RPMI7951 (cell line): Measurements from ENCODE around the gene PGK1. TPM values are rescaled to one million over a fixed set of nuclear protein-coding genes. Genes with fewer than 3 reads are reported as not detected.
"Not testable (repeated sequence)": the region's sequence is repeated elsewhere in the genome, so short reads cannot be mapped to it uniquely, and the experiment has no call there.

Experiments used
- DNase-seq: peaks from one replicate; pipeline ENCODE4 v3.0.0-alpha.2; 2012; ENCODE audit warnings: low read depth
- total RNA-seq: library from RNA; depleted of rRNA; stranded (reverse); fragments of >200 nt; shearing (Covaris generic); gene quantifications from 2 replicates; pipeline ENCODE4 v1.2.3, GENCODE V29; 2014

Gene PGK1
- total RNA-seq, 1 experiment from 2014 or later = 1,280 TPM

DNA sequence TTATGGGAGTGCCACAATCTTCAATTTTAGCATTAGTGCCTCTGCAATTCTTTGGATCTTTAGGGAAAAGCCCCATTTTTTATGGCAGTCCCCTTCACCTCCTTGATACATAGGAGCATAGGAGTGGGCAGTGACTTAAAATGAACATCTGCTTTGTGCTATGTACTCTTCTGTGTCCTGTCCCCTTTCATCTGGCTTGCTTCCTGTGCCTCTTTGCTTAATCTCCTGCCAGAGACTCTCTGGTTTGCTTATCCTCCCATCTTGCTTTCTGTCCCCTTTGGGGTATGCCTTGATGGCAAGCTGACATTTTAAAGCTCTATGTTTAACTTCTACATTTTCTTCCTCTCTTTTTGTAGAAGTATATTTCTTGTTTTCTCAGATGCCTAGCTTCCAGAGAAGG is 12.3 kb downstream of the PGK1 start:
- no peak for DNase-seq

DNA sequence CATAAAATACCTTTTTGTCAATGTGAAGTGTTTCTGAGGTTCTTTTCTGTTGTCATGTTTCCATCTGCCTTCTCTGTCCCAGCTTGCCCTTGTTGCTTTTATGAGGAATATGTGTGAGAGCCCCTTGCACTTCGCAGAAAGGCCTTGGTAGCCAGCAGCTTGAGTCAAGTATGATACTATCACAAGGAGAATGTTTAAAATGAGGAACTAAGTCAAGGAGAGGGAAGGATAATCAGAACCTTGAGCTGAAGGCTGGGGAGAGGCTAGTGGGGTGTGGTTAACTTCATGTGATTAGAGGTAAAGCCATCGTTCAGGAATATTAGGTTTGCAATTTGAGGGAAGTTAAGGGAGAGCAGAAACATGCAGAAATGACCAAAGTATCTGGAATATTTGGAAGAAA is 12.7 kb downstream of the PGK1 start:
- no peak for DNase-seq

DNA sequence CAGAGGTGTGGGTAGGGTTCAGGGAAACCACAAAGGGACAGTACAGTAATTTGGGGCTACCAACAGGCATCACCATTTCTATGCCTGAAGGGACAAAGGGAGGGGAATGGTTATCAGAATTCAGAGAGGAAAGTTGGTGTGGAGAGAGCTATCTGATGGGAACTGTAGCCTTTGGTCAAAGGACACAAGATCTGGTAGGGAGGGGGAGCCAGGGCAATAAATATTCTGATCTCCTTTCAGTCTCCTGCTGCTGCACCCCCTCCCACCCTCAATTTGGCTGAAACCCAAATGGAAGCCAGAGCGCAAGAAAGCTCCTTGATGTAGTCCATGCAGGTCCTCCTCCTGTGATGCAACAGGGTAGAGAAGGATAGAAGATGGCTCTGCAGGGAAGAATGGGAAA is 14.6 kb downstream of the PGK1 start:
- DNase-seq = no peak

DNA sequence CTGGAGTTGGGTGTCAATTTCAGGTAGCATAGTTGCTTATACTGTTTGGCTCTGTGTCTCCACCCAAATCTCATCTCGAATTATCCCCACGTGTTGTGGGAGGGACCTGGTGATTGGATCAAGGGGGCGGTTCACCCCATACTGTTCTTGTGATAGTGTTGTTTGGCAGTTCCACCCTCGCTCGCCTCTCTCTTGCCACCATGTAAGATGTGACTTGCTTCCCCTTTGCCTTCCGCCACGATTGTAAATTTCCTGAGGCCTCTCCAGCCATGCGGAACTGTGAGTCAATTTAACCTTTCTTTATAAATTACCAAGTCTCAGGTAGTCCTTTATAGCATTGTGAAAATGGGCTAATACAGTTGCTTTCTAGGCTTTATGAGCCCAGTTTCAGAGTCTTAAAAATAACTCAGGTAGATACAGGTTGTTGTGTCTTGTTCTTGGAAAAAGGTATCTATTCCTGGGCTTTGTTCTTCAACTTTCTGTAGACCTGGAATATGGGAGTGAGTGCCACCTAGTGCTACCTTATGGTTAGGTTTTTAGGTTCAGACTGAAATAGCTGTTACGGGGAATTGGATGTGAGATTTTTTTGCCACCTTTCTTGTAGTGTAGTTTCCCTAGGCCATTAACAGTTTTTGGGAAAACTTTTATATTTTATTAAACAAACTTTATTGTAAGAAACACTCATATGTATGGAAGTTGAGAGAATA is 15.6 kb downstream of the PGK1 start:
- no peak for DNase-seq

DNA sequence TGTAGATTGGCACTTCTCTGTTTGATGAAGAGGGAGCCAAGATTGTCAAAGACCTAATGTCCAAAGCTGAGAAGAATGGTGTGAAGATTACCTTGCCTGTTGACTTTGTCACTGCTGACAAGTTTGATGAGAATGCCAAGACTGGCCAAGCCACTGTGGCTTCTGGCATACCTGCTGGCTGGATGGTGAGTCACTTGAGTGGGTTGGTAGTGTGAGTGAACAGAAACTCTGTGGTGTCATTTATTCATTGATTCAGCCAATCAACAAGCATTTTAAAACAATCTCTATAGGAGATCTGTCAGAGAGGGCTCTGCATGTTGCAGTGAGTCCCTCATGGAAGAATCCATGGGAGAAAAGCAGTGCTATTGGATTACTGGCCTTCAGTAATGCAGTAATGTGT is 19.1 kb downstream of the PGK1 start:
- peak; percentile 62 for DNase-seq

DNA sequence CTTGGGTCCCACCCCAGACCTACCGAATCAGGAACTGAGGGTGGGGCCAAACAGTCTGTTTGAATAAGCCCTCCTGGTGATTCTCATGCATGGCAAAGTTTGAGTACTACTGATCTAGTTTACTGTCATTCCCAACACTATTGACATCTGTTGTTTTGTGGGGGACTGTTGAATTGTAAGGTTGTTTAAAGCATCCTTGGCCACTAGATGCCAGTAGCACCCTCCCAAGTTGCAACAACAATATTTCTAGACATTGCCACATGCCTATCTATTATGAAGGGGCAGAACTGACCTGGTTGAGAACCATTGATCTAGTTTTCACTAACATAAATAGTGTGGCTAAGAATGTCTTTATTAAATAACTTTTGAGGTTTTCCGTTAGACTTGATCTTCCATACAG is 20.3 kb downstream of the PGK1 start:
- DNase-seq = no peak

DNA sequence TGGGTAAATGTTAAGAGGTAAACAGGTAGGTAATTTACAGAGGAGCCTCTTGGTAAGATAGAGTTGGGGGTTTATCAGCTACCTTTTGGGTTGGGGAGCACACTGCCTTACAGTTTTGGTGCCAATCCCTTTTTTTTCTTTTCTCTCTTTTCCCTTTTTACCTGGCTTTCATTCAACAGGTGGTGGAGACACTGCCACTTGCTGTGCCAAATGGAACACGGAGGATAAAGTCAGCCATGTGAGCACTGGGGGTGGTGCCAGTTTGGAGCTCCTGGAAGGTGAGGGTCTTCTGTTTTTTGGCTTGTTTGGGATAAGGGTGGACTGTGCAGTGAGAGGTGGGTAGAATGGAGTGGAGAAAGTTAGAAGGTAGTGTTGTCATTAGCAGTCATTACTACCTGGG is 21.1 kb downstream of the PGK1 start:
- DNase-seq = no peak

DNA sequence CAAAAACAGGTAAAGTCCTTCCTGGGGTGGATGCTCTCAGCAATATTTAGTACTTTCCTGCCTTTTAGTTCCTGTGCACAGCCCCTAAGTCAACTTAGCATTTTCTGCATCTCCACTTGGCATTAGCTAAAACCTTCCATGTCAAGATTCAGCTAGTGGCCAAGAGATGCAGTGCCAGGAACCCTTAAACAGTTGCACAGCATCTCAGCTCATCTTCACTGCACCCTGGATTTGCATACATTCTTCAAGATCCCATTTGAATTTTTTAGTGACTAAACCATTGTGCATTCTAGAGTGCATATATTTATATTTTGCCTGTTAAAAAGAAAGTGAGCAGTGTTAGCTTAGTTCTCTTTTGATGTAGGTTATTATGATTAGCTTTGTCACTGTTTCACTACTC is 21.7 kb downstream of the PGK1 start:
- not testable (repeated sequence) for DNase-seq

DNA sequence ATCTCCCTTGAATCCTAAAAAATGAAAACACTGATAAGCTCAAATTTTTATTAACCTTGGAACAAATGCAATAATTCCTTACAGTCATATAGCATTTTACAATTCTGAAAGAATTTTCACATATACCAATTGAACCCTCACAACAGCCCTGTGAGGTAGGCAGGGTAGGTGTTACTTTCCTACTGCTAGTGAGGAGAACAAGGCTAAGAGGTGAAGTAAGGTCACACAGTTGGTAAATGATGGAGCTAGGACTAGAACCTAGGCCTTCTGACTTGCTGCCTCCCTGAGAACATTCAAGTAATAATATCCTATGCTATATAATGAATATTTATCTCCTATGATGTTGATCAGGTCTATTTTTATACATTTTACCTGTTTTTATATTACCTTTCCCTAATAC is 25.7 kb downstream of the PGK1 start:
- no peak for DNase-seq

DNA sequence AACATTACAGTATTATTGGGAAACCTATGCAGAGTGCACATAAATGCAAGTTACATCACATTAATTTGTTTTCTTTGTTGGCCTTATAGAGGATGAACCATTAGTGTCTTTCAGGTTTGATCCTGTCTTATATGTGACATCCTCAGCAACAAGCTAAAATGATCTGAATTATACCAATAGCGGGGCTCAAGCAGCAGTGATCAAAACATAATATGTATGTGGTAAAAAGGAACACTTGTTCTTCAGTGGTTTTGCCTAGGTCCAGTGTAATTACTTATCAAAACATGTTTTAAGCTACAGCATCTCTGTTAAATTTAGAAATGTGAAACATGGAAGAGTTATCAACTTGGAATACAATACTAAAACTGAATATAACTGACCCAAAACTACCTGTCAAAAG is 26.3 kb downstream of the PGK1 start:
- no peak for DNase-seq

DNA sequence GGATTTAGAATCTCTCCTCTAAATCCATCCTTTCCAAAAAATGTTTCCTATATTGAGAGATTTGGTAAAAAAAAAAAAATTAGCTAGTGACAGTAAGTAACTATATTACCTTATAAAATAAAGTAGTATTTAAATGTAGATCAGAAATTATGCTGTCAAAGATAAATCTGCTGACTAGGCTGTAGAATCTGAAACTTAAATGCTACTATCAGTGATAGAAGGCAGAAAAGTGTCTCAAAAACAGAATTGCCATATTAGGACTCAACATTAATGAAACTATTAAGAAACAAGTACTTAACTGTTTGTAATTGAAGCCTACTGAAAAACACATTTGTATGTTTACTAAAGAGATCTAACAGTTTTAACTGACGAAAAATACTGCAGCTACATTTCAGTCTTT is 27.1 kb downstream of the PGK1 start:
- no peak for DNase-seq

DNA sequence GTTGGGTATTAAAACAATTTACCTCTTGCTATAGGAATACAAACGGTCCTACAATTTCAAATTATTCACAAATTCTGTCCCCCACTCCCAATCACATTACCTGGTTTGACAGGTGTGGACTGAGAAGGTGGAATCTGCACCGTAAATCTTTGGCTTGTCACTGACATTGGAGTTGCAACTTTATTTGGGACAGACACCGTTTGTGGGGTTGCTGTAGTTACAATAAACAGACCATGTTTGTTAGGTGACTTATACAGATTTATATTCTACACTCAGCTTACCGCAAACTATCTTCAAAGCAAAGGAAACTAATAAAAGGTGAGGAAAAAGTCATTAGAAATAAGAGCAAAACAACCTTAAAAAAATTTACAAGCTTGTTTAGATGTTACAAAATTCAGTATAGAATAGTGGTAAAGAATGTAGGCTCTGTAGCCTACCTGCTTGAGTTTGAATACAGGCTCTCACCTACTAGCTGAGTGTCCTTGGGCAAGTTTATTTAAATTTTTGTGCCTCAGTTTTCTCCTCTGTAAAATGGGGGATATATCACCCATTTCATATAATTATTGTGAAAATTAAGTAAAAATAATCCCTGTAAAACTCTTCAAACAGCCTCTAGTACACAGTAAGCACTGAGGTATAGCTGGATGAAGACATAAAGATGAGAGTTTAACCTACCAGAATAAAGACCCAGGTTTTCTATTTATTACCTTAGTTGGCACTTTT is 29.4 kb downstream of the PGK1 start:
- no peak for DNase-seq

DNA sequence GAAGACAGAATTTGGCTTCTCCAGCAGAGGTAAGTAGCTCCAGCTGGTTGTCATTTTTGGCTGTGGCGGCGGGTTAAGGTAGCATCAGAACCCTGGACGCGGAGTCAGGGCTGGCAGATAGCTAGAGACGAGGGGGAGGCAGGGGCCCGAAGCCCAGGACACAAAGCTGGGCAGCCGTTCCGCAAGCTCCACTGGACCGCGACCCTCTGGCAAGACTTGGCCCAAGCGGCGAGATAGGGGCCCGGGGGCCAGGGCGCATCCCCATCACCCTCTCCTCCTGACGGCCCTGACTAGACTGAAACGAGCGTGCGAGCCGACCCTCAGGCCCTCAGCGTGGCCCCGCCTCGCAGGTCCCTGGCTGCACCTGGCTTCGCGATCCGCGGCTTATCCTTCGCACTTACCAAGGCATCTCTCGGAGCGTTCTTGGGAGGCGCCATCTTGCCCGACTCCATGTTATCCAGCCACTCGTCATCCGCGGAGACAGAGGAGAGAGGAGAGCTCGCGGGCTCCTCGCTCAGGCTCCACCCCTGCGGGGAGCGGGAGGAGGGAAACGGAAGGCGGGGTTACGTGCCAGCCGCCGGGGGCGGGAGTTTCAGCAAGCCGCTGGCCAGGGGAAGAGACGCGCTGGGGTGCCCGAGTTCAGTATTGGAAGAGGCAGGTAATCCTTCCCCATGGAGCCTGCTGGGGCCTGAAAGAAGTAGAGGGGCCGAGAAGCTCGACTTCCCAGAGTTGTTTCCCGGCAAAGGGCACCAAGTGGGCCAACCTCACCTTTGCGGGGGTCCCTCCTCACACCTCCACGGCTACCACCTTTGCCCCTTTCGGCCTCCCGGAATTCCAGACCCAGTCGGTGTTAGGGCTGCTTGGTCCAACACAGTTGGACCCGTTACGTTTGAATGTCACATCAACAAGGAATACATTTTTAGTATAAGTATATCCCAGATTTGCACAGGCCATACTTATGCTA is 35.4 kb downstream of the PGK1 start, which contains the start of gene TAF9B:
Gene TAF9B, minus strand, starts transcription at position 491 of the 964 bp plus-strand sequence. Its CDS starts 39 bp downstream, at position 452.
- DNase-seq = peak; percentile 88

DNA sequence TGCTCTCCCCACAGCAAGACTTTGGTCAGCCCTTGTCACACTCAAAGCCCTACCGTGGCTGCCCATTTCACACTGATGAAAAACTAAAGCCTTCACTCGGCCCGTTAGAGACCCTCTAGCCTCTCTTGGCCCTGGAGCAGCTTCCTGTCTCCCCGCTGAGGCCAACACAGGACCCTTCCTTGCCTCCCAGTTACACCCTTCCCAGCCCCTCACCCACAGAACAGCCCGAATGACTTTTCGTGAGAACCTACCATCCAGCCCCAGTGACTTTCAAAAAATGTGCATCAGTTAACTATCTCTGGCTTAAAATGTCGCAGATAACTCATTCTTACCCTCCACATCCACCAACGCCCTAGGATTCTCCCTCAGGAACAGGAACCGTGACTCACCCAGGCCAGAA is 36.2 kb downstream of the PGK1 start:
- DNase-seq = peak; percentile 32

DNA sequence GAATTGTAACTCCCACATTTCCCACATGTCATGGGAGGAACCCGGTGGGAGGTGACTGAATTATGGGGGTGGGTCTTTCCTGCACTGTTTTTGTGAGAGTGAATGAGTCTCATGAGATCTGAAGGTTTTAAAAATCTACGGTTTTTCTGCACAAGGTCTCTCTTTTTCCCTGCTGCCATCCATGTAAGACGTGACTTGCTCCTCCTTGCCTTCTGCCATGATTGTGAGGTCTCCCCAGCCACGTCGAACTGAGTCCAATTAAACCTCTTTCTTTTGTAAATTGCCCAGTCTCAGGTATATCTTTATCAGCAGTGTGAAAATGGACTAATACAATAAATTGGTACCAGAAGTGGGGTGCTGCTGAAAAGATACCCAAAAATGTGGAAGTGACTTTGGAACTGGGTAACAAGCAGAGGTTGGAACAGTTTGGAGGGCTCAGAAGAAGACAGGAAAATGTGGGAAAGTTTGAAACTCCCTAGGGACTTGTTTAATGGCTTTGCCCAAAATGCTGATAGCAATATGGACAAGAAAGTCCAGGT is 43.0 kb downstream of the PGK1 start:
- not testable (repeated sequence) for DNase-seq

DNA sequence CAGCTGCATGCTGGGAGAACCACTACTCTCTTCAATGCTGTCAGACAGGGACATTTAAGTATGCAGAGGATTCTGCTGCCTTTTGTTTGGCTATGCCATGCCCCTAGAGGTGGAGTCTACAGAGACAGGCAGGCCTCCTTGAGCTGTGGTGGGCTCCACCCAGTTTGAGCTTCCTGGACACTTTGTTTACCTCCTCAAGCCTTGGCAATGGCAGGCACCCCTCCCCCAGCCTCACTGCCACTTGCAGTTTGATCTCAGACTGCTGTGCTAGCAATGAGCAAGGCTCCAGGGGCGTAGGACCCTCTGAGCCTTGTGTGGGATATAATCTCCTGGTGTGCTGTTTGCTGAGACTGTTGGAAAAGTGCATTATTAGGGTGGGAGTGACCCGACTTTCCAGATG is 53.3 kb downstream of the PGK1 start:
- not testable (repeated sequence) for DNase-seq

DNA sequence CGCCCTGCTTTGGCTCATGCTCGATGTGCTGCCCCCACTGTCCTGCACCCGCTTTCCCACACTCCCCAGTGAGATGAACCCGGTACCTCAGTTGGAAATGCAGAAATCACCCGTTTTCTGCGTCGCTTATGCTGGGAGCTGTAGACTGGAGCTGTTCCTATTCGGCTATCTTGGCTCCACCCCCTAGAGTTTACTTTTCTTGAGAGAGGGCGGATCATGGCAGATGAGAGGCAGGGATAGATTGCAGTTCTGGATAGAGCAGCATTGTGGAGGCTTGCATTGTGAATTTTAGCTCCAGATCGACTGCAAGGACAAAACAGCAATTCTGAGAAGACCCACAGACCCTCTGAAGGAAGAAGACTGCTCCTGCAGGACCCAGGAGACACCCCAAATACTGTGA is 53.8 kb downstream of the PGK1 start:
- DNase-seq = peak; percentile 10

DNA sequence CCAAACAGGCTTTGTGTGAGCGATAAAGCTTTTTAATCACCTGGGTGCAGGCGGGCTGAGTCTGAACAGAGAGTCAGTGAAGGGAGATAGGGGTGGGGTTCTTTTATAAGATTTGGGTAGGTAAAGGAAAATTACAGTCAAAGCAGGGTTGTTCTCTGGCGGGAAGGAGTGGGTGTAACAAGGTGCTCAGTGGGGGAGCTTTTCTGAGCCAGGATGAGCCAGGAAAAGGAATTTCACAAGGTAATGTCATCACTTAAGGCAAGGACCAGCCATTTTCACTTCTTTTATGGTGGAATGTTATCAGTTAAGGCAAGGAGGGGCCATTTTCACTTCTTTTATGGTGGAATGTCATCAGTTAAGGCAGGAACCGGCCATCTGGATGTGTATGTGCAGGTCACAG is 56.7 kb downstream of the PGK1 start:
- DNase-seq = not testable (repeated sequence)

DNA sequence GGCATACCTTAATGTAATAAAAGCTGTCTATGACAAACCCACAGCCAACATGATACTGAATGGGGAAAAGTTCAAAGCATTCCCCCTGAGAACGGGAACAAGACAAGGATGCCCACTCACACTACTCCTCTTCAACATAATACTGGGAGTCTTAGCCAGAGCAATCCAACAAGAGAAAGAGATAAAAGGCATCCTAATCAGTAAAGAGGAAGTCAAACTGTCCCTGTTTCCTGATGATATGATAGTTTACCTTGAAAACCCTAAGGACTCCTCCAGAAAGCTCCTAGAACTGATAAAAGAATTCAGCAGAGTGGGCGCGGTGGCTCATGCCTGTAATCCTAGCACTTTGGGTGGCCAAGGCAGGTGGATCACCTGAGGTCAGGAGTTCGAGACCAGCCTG is 59.1 kb downstream of the PGK1 start:
- DNase-seq = not testable (repeated sequence)

DNA sequence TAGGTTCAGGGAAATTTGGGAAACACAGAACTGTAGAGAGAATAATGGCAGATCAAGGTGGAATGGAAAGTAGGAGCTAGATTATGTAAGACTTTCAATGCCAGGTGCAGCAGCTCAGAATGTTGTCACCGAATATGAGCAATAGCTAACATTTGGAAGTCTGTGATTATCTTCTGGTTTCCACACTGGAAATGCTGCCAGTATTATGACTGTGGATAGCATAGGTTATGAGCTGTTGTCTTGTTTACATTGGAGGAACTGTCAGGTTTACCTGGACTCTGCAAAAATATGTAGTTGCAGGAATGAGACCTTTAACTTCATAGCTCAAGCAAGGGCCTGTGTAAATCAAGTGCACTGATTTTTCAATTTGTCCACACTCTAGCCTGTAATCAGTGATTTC is 61.4 kb downstream of the PGK1 start:
- no peak for DNase-seq

DNA sequence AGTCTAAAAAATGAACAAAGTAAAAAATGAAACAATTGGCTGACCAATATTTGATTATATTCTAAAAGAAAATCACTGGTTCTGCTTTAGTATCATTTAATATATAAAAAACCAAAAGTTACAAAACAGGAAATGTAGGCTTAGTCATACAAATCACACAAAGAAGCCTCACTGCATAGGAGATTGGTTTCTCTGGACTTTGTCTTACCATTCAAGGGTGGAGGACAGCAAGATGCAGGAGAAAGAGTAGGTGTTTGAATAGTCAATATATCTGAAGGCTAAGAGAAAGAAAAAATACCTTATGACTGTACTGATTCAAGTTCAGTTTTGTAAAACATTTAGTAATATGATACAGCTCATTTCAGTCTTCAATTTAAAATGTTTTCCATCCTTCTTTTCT is 64.0 kb downstream of the PGK1 start:
- DNase-seq = no peak
